ENCODE measurements around the gene ZNF709.
"Not testable (repeated sequence)": the region's sequence is repeated elsewhere in the genome, so short reads cannot be mapped to it uniquely, and the experiment has no call there.

Gene ZNF709

DNA sequence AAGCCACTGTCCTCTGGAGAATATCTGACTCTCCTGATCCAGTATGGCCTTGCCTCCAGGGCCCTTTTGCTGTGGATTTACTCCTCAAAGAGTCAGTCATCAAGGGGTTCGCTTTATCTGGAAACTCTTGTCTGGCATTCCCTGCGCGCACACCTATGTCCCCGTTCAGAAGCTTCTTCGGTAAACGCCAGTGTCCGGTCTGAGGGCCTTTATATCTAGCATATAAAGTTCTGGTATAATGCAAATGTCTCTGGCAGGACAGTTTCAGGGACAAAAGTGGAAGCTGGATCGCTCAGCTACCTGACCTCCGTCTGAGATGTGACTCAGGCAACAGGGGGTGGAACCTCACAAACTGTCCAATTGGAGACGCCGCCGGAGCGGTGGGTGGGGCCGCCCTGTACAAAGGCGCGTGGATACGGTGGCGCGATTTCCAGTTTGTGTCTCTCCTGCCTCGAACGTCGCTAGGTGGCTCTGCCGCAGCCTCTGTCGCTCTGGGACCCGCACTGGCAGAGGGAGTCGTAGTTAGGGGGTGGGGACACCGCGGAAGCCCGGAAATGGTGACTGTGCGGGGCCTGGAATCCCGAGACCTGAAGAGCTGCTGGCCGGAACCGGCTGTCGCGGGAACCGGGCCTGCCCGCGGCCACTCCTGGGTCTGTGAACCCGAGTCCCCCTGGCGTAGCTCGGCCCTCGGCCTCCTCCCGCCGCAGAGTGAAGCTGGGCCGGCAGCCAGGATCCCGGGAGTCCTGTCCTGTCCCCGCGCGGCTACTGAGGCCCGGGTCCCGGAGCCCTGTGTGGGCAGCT is 10.6 kb upstream of the ZNF709 start:
- peaks cover 5% of the 10 kb centered on the region; the same call in 1 of the 2 replicates for H3K9me3 ChIP-seq (ENCODE audit: insufficient read depth, low read length)
- H3K36me3 ChIP-seq (ENCODE audit: insufficient read depth, insufficient read length, low read length) = no peaks in the 10 kb centered on the region
- no peaks in the 10 kb centered on the region for H3K4me1 ChIP-seq (ENCODE audit: insufficient read depth, insufficient read length)
- H3K27me3 ChIP-seq (ENCODE audit: insufficient read depth, insufficient read length) = no peaks in the 10 kb centered on the region
- H3K9ac ChIP-seq (ENCODE audit: insufficient read length, low read depth) = peak overlapping the region; percentile 95
- TF ChIP-seq ZNF274 (IDR thresholded peaks at IDR 0.05; ENCODE audit: low read depth, low read length) (no peak), SUZ12 (IDR thresholded peaks at IDR 0.05; ENCODE audit: extremely low read depth, insufficient read depth, insufficient read length) (no peak), YY1 (IDR thresholded peaks at IDR 0.05; ENCODE audit: insufficient read depth, insufficient read length) (peak; percentile 16)
- H3K4me3 ChIP-seq (ENCODE audit: insufficient read length, low read depth) = peak overlapping the region; percentile 63
- peak; percentile 93 for DNase-seq (ENCODE audit: low read depth, low spot score)

DNA sequence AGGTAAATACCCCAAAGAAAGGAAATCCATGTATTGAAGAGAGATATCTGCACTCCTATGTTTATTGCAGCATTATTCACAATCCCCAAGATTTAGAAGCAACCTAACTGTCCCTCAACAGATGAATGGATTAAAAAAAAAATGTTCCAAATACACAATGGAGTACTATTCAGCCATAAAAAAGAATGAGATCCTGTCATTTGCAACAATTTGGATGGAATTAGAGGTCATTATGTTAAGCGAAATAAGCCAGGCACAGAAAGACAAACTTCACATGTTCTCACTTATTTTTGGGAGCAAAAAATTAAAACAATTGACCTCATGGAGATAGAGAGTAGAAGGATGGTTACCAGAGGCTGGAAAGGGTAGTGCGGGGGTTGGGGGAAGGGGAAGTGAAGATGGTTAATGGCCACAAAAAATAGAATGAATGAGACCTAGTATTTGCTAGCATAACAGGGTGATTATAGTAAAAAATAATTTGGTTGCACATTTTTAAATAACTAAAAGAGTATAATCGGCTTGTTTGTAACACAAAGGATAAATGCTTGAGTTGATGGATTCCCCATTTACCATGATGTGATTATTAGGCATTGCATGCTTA is 9.7 kb upstream of the ZNF709 start:
- no peak for DNase-seq (ENCODE audit: low read depth, low spot score)
- Histone ChIP-seq H3K4me1 (ENCODE audit: insufficient read depth, insufficient read length) (no peaks in the 10 kb centered on the region), H3K9me3 (ENCODE audit: insufficient read depth, low read length) (peaks cover 5% of the 10 kb centered on the region; the same call in 1 of the 2 replicates), H3K4me3 (ENCODE audit: insufficient read length, low read depth) (no peak overlapping the region), H3K27me3 (ENCODE audit: insufficient read depth, insufficient read length) (no peaks in the 10 kb centered on the region), H3K36me3 (ENCODE audit: insufficient read depth, insufficient read length, low read length) (no peaks in the 10 kb centered on the region), H3K9ac (ENCODE audit: insufficient read length, low read depth) (peak overlapping the region; percentile 38)
- TF ChIP-seq ZNF274 (IDR thresholded peaks at IDR 0.05; ENCODE audit: low read depth, low read length) (no peak), YY1 (IDR thresholded peaks at IDR 0.05; ENCODE audit: insufficient read depth, insufficient read length) (no peak), SUZ12 (IDR thresholded peaks at IDR 0.05; ENCODE audit: extremely low read depth, insufficient read depth, insufficient read length) (no peak)

DNA sequence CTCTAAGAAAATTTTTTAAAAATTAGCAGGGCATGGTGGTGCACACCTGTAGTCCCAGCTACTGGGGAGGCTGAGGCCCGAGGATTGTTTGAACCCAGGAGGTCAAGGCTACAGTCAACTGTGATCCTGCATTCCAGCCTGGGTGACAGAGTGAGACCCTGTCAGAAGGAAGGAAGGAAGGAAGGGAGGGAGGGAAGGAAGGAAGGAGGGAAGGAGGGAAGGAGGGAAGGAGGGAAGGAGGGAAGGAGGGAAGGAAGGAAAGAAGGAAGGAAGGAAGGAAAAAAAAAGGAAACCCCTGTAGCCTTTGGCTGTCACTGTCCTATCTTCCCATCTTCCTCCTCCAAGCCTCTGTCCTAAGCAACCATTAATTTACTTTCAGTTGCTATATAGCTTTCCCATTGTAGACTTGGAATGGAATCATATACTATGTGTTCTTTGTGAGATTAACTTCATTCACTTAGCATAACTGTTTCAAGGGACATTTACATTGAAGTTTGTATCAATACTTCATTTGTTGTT is 1.7 kb upstream of the ZNF709 start:
- H3K27me3 ChIP-seq (ENCODE audit: insufficient read depth, insufficient read length); DNase-seq (ENCODE audit: low read depth, low spot score); H3K36me3 ChIP-seq (ENCODE audit: insufficient read depth, insufficient read length, low read length); H3K4me1 ChIP-seq (ENCODE audit: insufficient read depth, insufficient read length); H3K9me3 ChIP-seq (ENCODE audit: insufficient read depth, low read length); H3K9ac ChIP-seq (ENCODE audit: insufficient read length, low read depth); H3K4me3 ChIP-seq (ENCODE audit: insufficient read length, low read depth): not testable (repeated sequence)

DNA sequence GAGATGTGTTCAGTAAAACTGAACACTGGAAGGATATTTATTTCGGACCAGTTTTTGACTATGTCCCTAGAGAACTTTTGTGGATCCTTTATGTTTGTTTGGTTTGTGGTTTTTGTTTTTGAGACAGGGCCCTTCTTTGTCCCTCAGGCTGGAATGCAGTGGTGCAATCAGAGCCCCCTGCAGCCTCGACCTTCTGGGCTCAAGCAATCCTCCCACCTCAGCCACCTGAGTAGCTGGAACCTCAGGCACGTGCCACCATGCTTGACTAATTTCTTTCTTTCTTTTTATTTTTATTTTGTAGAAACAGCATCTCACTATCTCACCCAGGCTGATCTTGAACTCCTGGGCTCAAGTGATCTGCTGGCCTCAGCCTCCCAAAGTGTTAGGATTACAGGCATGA is 955 bp upstream of the ZNF709 start:
- Histone ChIP-seq H3K27me3 (ENCODE audit: insufficient read depth, insufficient read length) (peaks cover 7% of the 10 kb centered on the region), H3K9ac (ENCODE audit: insufficient read length, low read depth) (no peak overlapping the region), H3K36me3 (ENCODE audit: insufficient read depth, insufficient read length, low read length) (no peaks in the 10 kb centered on the region), H3K9me3 (ENCODE audit: insufficient read depth, low read length) (no peaks in the 10 kb centered on the region), H3K4me3 (ENCODE audit: insufficient read length, low read depth) (peak overlapping the region; percentile 86), H3K4me1 (ENCODE audit: insufficient read depth, insufficient read length) (no peaks in the 10 kb centered on the region)
- TF ChIP-seq SUZ12 (IDR thresholded peaks at IDR 0.05; ENCODE audit: extremely low read depth, insufficient read depth, insufficient read length) = no peak
- TF ChIP-seq ZNF274 (IDR thresholded peaks at IDR 0.05; ENCODE audit: low read depth, low read length) = no peak
- no peak for TF ChIP-seq YY1 (IDR thresholded peaks at IDR 0.05; ENCODE audit: insufficient read depth, insufficient read length)
- DNase-seq (ENCODE audit: low read depth, low spot score) = no peak

DNA sequence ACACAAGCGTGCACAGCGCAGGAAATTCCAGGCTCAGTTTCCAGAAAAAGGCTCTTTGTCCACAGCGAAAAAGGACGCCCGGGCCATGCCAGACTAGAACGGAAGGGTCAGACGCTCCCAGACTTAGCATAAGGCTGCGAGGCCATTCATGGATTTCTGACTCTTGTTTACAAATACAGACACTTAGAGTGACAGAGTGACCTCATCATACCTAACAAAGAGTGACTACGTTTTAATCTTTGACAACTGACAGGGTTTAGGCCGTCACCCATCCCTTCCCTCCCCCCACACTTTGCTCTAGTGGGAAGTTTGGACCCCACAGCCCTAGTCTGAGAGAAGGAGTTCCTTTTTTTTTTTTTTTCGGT is 418 bp upstream of the ZNF709 start:
- Histone ChIP-seq H3K9me3 (ENCODE audit: insufficient read depth, low read length) (no peaks in the 10 kb centered on the region), H3K4me3 (ENCODE audit: insufficient read length, low read depth) (peak overlapping the region; percentile 86), H3K27me3 (ENCODE audit: insufficient read depth, insufficient read length) (peaks cover 7% of the 10 kb centered on the region), H3K9ac (ENCODE audit: insufficient read length, low read depth) (peak overlapping the region; percentile 54), H3K4me1 (ENCODE audit: insufficient read depth, insufficient read length) (no peaks in the 10 kb centered on the region), H3K36me3 (ENCODE audit: insufficient read depth, insufficient read length, low read length) (no peaks in the 10 kb centered on the region)
- DNase-seq (ENCODE audit: low read depth, low spot score) = no peak
- no peak for TF ChIP-seq ZNF274 (IDR thresholded peaks at IDR 0.05; ENCODE audit: low read depth, low read length)
- TF ChIP-seq SUZ12 (IDR thresholded peaks at IDR 0.05; ENCODE audit: extremely low read depth, insufficient read depth, insufficient read length) = no peak
- TF ChIP-seq YY1 (IDR thresholded peaks at IDR 0.05; ENCODE audit: insufficient read depth, insufficient read length) = no peak

DNA sequence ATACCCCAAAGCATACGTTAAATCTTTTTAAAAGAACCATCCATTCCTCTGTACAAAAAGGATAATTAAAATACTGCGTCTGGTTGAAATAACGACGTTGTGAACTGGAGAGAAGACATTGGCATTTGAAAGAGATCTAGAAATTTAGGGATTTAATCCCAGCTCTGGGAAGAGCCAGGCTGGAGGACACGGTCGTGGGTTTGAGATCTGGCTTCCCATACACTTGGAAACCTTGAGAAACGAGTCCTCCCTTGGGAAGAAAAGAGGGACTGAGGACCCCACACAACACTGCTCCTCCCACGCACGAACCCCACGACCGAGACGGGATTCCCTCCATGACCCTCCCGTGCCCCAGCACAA is 625 bp downstream of the ZNF709 start:
- TF ChIP-seq ZNF274 (IDR thresholded peaks at IDR 0.05; ENCODE audit: low read depth, low read length) = no peak
- no peak for TF ChIP-seq YY1 (IDR thresholded peaks at IDR 0.05; ENCODE audit: insufficient read depth, insufficient read length)
- TF ChIP-seq SUZ12 (IDR thresholded peaks at IDR 0.05; ENCODE audit: extremely low read depth, insufficient read depth, insufficient read length) = no peak
- H3K4me3 ChIP-seq (ENCODE audit: insufficient read length, low read depth) = peak overlapping the region; percentile 86
- no peaks in the 10 kb centered on the region for H3K36me3 ChIP-seq (ENCODE audit: insufficient read depth, insufficient read length, low read length)
- no peak for DNase-seq (ENCODE audit: low read depth, low spot score)
- peaks cover 7% of the 10 kb centered on the region for H3K27me3 ChIP-seq (ENCODE audit: insufficient read depth, insufficient read length)
- no peaks in the 10 kb centered on the region for H3K4me1 ChIP-seq (ENCODE audit: insufficient read depth, insufficient read length)
- no peaks in the 10 kb centered on the region for H3K9me3 ChIP-seq (ENCODE audit: insufficient read depth, low read length)
- peak overlapping the region; percentile 78 for H3K9ac ChIP-seq (ENCODE audit: insufficient read length, low read depth)

DNA sequence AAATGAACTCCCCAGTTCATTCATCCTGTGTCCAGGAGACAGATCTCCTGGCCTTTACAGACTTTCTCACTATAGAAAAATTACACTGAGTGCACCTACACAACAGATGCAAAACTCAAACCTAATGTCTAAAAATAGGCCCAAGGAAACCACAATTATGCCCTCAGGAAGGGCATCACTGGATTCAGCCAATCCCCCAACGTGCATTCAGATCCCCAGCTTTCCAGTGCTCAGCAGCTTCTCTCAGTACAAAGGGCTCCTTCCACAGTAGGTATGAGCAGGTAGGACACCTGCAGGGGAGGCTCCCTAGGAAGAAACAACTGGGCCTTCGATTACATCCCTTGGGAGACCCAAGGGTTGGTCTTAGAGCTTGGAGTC is 2.1 kb downstream of the ZNF709 start:
- Histone ChIP-seq H3K4me3 (ENCODE audit: insufficient read length, low read depth) (no peak overlapping the region), H3K9ac (ENCODE audit: insufficient read length, low read depth) (no peak overlapping the region), H3K27me3 (ENCODE audit: insufficient read depth, insufficient read length) (peaks cover 7% of the 10 kb centered on the region), H3K9me3 (ENCODE audit: insufficient read depth, low read length) (no peaks in the 10 kb centered on the region), H3K4me1 (ENCODE audit: insufficient read depth, insufficient read length) (no peaks in the 10 kb centered on the region), H3K36me3 (ENCODE audit: insufficient read depth, insufficient read length, low read length) (no peaks in the 10 kb centered on the region)
- TF ChIP-seq ZNF274 (IDR thresholded peaks at IDR 0.05; ENCODE audit: low read depth, low read length) (no peak), SUZ12 (IDR thresholded peaks at IDR 0.05; ENCODE audit: extremely low read depth, insufficient read depth, insufficient read length) (no peak), YY1 (IDR thresholded peaks at IDR 0.05; ENCODE audit: insufficient read depth, insufficient read length) (no peak)
- no peak for DNase-seq (ENCODE audit: low read depth, low spot score)
